Endothelial cell of umbilical vein (primary cell): ENCODE data around the gene RAPGEF4.
A peak's percentile ranks its signal among the peaks of the same experiment; 100 is the strongest.

Source experiments
- CTCF ChIP-seq, 2 donors: IDR thresholded peaks; 1 replicate in 1 of 2; 2 replicates in 1 of 2; pipeline ENCODE4 v1.5.1; 2011; ENCODE audit warnings: low read length in 2 of 2, mild to moderate bottlenecking in 2 of 2, moderate library complexity in 2 of 2, control low read depth in 1 of 2, inconsistent platforms in 1 of 2, low read depth in 1 of 2; ENCODE audit not compliant: insufficient read depth in 1 of 2; ENCODE audit errors: extremely low read depth in 1 of 2
- JUN ChIP-seq: IDR thresholded peaks from 2 replicates; pipeline ENCODE4 v1.6.1; 2011; ENCODE audit warnings: borderline replicate concordance, low read depth; ENCODE audit not compliant: insufficient read length, insufficient read depth
- POLR2A ChIP-seq: IDR thresholded peaks from 2 replicates; pipeline ENCODE4 v1.6.1; 2012; ENCODE audit warnings: low read depth, mild to moderate bottlenecking, control low read depth, low read length
- POLR2AphosphoS5 ChIP-seq: IDR thresholded peaks from 2 replicates; pipeline ENCODE4 v1.6.1; 2012; ENCODE audit warnings: low read depth, mild to moderate bottlenecking, control low read depth, low read length, moderate library complexity; ENCODE audit not compliant: insufficient read depth

- TF ChIP-seq POLR2AphosphoS5, result no peak
- TF ChIP-seq CTCF (IDR thresholded peaks at IDR 0.05; ENCODE audit: extremely low read depth in 1 of 2, insufficient read depth in 1 of 2, low read depth in 1 of 2, low read length in 2 of 2), result peak; percentile 65 to 79
- no peak for TF ChIP-seq POLR2A
- TF ChIP-seq JUN, result no peak
Measured at GRCh38 chr2:172806493-172806892, 70.8 kb downstream of the RAPGEF4 start.
